Stimulated activated CD8-positive, alpha-beta memory T cell treated with anti-CD3 and anti-CD28 coated beads, Interleukin-4, amount 100 ng/mL, for 24 hours (primary cell): Measurements from ENCODE around the gene VEGFB.

ENCODE experiments used
- DNase-seq: peaks from one replicate; pipeline ENCODE4 v3.0.0-alpha.2; 2020; ENCODE audit warnings: low read depth

The VEGFB gene

GRCh38 chr11:64211181-64211872 lies 23.1 kb upstream of the VEGFB start:
- DNase-seq = no peak

DNA sequence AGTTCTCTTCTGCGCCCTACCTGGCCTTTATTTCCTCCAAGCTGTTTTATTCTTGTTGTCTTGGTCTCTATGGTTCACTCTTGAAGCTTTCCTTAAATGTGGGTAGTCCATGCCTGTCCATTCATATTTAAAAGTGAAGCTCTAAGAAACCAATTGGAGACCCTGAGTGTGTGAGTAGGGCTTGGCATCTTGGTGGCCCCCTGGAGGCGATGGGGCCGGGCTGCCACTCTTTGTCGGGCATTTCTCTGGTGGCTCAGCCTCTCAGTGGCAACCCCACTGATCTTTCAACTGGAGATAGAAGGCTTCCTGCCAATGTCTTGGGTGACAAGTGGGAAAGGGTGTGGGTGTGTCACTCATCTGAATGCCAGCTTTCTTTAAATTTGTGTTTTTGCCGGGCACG lies 17.5 kb upstream of the VEGFB start:
- DNase-seq = no peak

DNA sequence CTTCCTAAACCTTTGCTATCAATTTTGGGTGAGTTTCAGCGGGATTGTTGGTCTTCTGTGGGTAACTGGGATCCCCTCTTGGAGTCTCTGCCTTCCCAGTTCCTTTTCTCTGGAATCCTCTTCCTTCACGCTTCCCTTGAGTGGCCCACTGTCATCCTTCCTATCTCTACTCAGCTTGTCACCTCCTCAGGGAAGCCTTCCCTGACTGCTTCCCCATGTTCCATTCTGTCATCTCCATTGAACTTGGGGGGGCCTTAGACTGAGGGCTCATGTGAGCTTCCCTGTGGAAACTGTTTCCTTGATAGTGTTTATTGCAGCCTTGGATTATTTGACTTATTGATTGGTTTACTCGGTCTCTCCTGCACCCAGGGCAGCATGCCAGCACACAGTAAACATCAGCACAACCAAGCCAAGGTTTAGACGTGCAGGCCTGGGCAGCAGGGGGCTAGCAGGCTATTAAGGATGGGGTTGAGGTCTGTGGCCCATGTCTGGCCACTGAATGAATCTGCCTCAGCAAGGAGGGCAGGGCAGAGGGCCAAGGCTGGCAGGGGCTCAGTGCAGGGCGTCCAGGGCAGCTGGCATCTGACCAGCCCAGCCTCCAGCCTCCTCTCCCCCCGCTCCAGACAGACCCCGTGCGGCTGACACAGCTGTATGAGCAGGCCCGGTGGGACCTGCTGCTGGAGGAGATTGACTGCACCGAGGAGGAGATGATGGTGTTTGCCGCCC lies 15.6 kb upstream of the VEGFB start:
- DNase-seq = no peak

DNA sequence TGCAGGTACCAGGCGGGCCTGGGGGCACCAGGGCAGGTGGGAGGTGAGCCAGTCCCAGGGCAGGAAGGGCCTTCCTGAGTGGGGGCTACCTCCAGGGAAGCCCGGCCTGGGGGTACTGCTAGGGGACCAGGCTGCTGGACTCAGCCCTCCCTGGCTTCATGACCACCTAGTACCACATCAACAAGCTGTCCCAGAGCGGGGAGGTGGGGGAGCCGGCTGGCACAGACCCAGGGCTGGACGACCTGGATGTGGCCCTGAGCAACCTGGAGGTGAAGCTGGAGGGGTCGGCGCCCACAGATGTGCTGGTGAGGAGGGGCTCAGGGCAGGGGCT lies 15.1 kb upstream of the VEGFB start:
- no peak for DNase-seq

DNA sequence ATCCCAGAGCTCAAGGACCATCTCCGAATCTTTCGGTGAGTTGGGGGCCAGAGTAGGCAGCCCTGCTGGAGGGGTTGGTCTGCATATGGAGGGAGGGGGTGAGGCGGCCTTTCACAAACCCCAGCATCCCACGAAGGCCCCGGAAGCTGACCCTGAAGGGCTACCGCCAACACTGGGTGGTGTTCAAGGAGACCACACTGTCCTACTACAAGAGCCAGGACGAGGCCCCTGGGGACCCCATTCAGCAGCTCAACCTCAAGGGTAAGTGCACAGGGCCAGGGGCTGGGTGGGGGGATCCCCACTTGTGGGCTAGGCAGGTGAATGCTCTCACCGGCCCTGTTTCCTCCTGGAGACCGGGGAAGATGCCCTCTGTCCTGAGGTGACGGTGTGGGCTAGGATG lies 14.6 kb upstream of the VEGFB start:
- no peak for DNase-seq

DNA sequence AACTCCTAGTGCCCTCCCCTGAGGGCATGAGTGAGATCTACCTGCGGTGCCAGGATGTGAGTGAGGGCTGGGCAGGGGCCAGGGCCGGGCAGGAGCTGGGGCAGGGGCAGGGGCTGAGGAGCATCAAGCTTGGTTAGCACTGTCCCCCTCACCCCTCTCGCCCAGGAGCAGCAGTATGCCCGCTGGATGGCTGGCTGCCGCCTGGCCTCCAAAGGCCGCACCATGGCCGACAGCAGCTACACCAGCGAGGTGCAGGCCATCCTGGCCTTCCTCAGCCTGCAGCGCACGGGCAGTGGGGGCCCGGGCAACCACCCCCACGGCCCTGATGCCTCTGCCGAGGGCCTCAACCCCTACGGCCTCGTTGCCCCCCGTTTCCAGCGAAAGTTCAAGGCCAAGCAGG lies 14.1 kb upstream of the VEGFB start:
- no peak for DNase-seq

DNA sequence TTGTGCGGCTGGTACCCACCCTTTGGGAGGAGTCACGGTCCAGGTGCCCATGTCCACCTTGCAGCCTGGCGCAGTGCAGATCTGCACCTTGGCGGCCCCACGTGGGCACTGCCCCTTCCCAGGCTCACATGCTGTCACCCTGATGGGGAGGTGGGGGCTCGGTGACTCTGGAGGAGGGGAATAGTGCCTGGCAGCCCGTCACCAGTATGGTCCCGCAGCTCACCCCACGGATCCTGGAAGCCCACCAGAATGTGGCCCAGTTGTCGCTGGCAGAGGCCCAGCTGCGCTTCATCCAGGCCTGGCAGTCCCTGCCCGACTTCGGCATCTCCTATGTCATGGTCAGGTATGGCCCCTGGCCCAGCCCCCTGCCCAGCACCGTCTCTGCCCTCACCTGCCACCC lies 13.6 kb upstream of the VEGFB start:
- DNase-seq = no peak

GRCh38 chr11:64222651-64223000 lies 11.8 kb upstream of the VEGFB start:
- no peak for DNase-seq

- no peak for DNase-seq
Measured at GRCh38 chr11:64223001-64223651, 11.3 kb upstream of the VEGFB start.

DNA sequence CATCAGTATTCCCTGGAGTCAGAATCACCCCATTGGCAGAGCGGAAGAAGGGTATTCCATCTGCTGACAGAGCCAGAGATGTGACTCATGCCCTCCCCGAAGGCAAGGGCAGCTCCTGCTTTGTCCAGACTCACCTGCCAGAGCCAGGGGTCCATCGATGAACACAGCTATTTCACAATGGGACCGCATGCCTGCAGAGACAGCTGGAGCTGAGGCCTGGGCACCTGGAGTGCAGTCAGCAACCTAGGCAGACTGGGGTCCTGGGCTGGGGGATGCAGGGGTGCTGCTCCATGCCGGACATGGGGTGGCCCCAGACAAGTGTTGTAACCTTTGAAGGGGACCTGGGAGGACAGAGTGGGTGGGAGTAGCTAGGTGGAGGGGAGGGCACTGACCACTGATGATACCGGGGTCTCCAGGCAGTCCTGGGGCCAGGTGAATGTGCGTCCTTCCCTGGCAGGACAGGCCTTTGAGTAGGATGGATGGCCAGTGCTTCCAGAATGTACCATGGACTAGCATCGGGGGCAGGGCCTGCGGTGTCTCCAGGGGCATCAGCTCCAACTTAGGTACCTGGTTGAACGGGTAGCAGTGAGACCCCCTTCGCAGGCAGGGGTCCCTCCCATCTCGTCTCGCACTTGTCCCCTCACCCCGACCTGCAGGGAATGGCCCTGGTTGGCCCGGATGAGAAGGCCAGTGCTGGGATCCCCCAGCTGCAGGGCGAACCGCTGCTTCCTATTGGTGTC lies 10.1 kb upstream of the VEGFB start:
- no peak for DNase-seq

DNA sequence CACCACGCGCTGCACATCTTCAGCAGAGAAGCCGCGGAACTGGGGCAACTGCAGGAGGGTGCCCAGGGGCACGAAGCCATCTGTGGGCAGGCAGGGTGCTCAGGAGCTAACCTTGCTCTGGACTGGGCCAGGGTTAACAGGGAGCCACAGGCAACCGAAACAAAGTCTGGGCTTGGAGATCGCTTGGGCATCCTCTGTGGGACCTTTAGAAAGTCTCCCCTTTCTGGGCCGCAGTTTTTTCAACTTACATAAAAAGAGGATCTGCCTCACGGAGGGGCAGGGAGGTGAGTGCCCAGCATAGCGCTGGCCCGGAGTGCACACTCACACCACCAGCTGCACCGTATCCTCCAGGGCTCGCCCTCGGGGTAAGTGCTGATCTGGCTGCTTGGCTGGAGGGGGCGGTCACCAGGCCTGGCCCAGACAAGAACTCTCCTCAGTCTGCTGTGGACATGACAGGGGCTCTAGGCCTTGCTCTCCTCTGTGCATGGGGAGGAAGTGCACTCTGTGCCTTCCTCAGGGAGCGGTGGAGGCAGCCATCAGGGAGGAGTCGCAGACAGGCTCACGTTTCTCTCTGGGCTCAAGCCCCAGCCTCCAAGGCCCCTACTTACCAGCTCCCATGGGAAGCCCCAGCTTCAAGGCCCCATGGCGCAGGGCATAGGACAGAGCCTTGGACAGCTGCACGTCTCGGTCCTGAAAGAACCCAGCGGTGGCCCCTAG lies 9.3 kb upstream of the VEGFB start:
- DNase-seq = no peak

DNA sequence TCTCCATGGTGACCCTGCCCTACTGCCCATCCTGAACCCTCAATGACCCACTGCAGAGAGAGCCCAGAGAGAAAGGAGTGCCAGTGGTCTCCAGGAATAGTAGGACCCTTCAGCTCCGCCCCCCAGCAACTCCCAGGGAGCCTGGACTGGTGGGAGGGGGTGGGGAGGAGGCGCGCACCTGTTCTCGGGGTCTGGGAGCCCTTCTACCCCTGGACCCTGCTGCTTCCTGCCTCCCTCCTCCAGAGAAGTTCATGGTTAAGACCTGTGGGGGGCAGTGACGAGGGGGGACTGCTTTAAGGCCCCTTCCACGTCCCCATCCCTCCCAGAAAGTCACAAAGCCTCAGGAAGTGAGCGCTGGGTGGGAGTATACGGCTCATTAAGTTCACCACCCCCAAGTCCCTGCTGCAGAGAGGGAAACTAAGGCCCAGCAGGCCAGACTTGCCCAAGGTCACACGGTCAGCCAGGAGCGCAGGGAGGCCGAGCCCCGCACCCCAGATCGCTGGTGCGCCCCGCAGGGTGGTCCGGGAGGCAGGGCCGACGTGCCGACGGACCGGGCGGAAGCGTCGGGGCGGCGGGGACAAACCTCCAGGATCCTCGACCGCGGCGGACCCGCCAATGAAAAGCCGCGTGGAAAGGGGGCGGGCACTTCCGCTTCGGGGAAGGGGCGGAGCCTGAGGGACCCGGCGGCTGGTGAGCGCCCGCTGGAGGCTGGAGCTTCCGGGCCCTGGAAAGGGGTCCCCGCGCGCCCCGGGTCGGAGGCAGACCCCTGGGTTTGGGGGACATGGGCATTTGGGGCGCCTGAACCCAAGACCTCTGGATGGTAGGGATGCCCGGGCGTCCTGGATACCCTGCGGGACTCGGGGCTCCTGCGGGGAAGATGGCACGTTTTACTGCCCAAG lies 8.5 kb upstream of the VEGFB start, which contains the start of the genes NUDT22 and TRPT1:
NUDT22 (plus strand) TSS at position 667 of the 899 bp plus-strand sequence. CDS start 379 bp downstream, outside the sequence.
TRPT1 (minus strand) TSS at position 579 of the 899 bp plus-strand sequence; CDS start at position 253, 326 bp downstream.
- DNase-seq = peak; percentile 93

DNA sequence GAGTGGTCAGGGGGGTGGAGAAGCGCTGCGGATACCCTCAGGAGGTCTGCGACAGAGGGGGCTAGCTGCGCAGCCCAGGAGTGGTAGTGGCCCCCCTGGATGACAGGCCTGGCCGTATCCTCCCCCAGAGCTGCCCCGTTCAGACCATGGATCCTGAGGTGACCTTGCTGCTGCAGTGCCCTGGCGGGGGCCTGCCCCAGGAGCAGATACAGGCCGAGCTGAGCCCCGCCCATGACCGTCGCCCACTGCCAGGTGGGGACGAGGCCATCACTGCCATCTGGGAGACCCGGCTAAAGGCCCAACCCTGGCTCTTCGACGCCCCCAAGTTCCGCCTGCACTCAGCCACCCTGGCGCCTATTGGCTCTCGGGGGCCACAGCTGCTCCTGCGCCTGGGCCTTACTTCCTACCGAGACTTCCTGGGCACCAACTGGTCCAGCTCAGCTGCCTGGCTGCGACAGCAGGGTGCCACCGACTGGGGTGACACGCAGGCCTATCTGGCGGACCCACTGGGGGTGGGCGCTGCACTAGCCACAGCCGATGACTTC lies 7.8 kb upstream of the VEGFB start:
- no peak for DNase-seq

GRCh38 chr11:64227405-64227956 lies 6.9 kb upstream of the VEGFB start:
- DNase-seq = no peak

DNA sequence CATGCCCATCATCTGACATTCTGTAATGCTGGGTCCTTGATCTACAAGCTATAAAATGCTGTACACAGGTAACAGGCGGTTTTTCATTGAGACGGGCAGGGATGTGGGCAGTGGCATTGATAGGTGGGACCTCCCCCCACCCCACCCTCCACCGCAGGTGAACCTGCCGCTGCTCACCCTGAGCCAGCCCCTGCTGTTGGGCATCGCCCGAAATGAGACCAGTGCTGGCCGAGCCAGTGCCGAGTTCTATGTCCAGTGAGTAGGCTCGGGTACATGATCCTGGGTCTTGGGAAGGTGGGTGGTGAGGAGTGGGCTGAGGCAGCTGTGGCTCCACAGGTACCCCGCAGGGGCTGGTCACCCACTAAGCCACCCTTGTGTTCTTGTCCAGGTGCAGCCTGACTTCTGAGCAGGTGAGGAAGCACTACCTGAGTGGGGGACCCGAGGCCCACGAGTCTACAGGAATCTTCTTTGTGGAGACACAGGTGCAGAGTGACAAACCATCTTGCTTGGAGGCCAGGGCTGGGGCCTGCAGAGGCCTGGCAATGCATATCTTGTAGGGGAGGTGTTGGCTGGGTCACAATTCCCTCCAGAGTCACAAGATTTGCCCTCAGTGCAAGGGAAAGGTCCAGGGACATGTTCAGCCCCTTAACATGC lies 5.2 kb upstream of the VEGFB start:
- no peak for DNase-seq

- no peak for DNase-seq
Measured at GRCh38 chr11:64229744-64230170, 4.6 kb upstream of the VEGFB start.

- DNase-seq = peak; percentile 79
Measured at GRCh38 chr11:64230171-64230984, 4.0 kb upstream of the VEGFB start, which contains the start of gene DNAJC4. Gene DNAJC4, plus strand, starts transcription at chr11:64230548. Its CDS starts 307 bp downstream, at chr11:64230855.

DNA sequence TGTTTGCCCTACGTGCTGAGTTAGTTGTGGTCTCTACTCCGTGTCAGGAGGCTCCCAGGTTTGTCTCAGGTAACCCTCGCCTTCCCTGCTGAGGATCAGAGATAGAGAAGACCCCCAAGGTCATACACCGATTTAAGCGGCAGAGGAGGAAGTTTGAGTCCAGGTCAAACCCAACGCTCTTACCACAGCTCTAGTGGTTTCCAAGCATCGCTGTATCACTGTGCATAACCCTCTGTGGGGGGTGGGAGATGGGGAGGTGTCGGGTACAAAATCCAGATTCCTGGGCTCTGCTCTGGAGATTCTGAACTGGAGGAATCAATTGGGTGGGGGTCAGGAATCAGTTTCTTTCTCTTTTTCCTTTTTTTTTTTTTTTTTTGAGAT lies 3.4 kb upstream of the VEGFB start:
- no peak for DNase-seq

GRCh38 chr11:64231546-64231945 lies 2.8 kb upstream of the VEGFB start:
- no peak for DNase-seq
